ENCODE data around the gene ZEB1. TPM values are rescaled to one million over a fixed set of nuclear protein-coding genes. Genes with fewer than 3 reads are reported as not detected.
"Not testable (repeated sequence)": the region's sequence is repeated elsewhere in the genome, so short reads cannot be mapped to it uniquely, and the experiment has no call there.

Gene ZEB1
- total RNA-seq, 1 donor from 2014 or later = 89.1 TPM

GRCh38 chr10:31317652-31318381 lies 1.2 kb upstream of the ZEB1 start:
- no peak for DNase-seq (ENCODE audit: low spot score)

- peak; percentile 90 for DNase-seq (ENCODE audit: low spot score)
These were observed 598 bp upstream of the ZEB1 start for GRCh38 chr10:31318382-31318853.

GRCh38 chr10:31319602-31320549 lies 860 bp downstream of the ZEB1 start:
- DNase-seq (ENCODE audit: low spot score) = peak; percentile 88

GRCh38 chr10:31320550-31321211 lies 1.7 kb downstream of the ZEB1 start:
- DNase-seq (ENCODE audit: low spot score) = no peak

- no peak for DNase-seq (ENCODE audit: low spot score)
These were observed 2.5 kb downstream of the ZEB1 start for GRCh38 chr10:31321396-31321941.

- no peak for DNase-seq (ENCODE audit: low spot score)
These were observed 3.6 kb downstream of the ZEB1 start for GRCh38 chr10:31322647-31323046.

- DNase-seq (ENCODE audit: low spot score) = no peak
These were observed 21.3 kb downstream of the ZEB1 start for GRCh38 chr10:31340343-31340742.

GRCh38 chr10:31341552-31341951 lies 22.5 kb downstream of the ZEB1 start:
- no peak for DNase-seq (ENCODE audit: low spot score)

- no peak for DNase-seq (ENCODE audit: low spot score)
These were observed 24.0 kb downstream of the ZEB1 start for GRCh38 chr10:31343009-31343408.

GRCh38 chr10:31343551-31343950 lies 24.5 kb downstream of the ZEB1 start:
- no peak for DNase-seq (ENCODE audit: low spot score)

GRCh38 chr10:31345886-31346285 lies 26.9 kb downstream of the ZEB1 start:
- no peak for DNase-seq (ENCODE audit: low spot score)

GRCh38 chr10:31346953-31347352 lies 27.9 kb downstream of the ZEB1 start:
- no peak for DNase-seq (ENCODE audit: low spot score)

- no peak for DNase-seq (ENCODE audit: low spot score)
These were observed 28.7 kb downstream of the ZEB1 start for GRCh38 chr10:31347705-31348104.

GRCh38 chr10:31350891-31351290 lies 31.9 kb downstream of the ZEB1 start:
- no peak for DNase-seq (ENCODE audit: low spot score)

- no peak for DNase-seq (ENCODE audit: low spot score)
These were observed 33.6 kb downstream of the ZEB1 start for GRCh38 chr10:31352436-31353226.

- DNase-seq (ENCODE audit: low spot score) = no peak
These were observed 34.6 kb downstream of the ZEB1 start for GRCh38 chr10:31353574-31353973.

- DNase-seq (ENCODE audit: low spot score) = no peak
These were observed 39.8 kb downstream of the ZEB1 start for GRCh38 chr10:31358688-31359330.

- DNase-seq (ENCODE audit: low spot score) = no peak
These were observed 41.0 kb downstream of the ZEB1 start for GRCh38 chr10:31359979-31360378.

GRCh38 chr10:31361475-31361874 lies 42.5 kb downstream of the ZEB1 start:
- not testable (repeated sequence) for DNase-seq (ENCODE audit: low spot score)
